GM23338 (cell line): ENCODE data around the gene LRP1B. TPM values are rescaled to one million over a fixed set of nuclear protein-coding genes. Genes with fewer than 3 reads are reported as not detected.

ENCODE experiments used
- ATAC-seq: fragments of 200-7000 bp; cut with Tn5 transposase; 3 replicates; pipeline ENCODE4 v1.9.1; 2020
- DNase-seq: peaks from one replicate; pipeline ENCODE4 v3.0.0-alpha.2; 2015; ENCODE audit warnings: low spot score
- H2AFZ ChIP-seq: fragments of 200-600 bp; sonication (generic); 2 replicates; pipeline ENCODE4 v1.8.0; 2016; ENCODE audit warnings: antibody characterized with exemption, mild to moderate bottlenecking, moderate library complexity
- H3F3A ChIP-seq: fragments of 200-600 bp; sonication (generic); replicated peaks from 2 replicates; pipeline ENCODE4 v1.8.0; 2017; ENCODE audit warnings: antibody characterized with exemption, mixed run types, low read depth
- H3K27ac ChIP-seq: fragments of 200-600 bp; sonication (generic); 2 replicates; pipeline ENCODE4 v1.6.1; 2016; ENCODE audit warnings: low read depth
- H3K27me3 ChIP-seq: fragments of 200-600 bp; sonication (generic); 2 replicates; pipeline ENCODE4 v1.8.0; 2016; ENCODE audit warnings: mild to moderate bottlenecking, mixed run types, moderate library complexity; ENCODE audit not compliant: insufficient read depth
- H3K36me3 ChIP-seq: fragments of 200-600 bp; sonication (generic); 2 replicates; pipeline ENCODE4 v1.8.0; 2016; ENCODE audit warnings: mild to moderate bottlenecking; ENCODE audit not compliant: insufficient read depth
- H3K4me1 ChIP-seq: fragments of 200-600 bp; sonication (generic); 2 replicates; pipeline ENCODE4 v1.8.0; 2016; ENCODE audit warnings: mild to moderate bottlenecking, moderate library complexity; ENCODE audit not compliant: insufficient read depth
- H3K4me2 ChIP-seq: fragments of 200-600 bp; sonication (generic); 2 replicates; pipeline ENCODE4 v1.7.1; 2017; ENCODE audit warnings: mixed run types
- H3K4me3 ChIP-seq: fragments of 200-600 bp; sonication (generic); 2 replicates; pipeline ENCODE4 v1.6.1; 2016; ENCODE audit warnings: mixed run types
- H3K79me2 ChIP-seq: fragments of 200-600 bp; sonication (generic); replicated peaks from 2 replicates; pipeline ENCODE4 v1.8.0; 2017; ENCODE audit warnings: mild to moderate bottlenecking; ENCODE audit not compliant: insufficient read depth
- H3K9me2 ChIP-seq: fragments of 200-600 bp; sonication (generic); 2 replicates; pipeline ENCODE4 v1.8.0; 2017; ENCODE audit not compliant: insufficient read depth
- H4K20me1 ChIP-seq: fragments of 200-600 bp; sonication (generic); replicated peaks from 2 replicates; pipeline ENCODE4 v1.8.0; 2017; ENCODE audit warnings: mild to moderate bottlenecking; ENCODE audit not compliant: insufficient read depth
- H3K27ac Mint-ChIP-seq: 2 replicates; pipeline ENCODE4 v1.8.0; 2020; ENCODE audit warnings: inconsistent platforms, mild to moderate bottlenecking, moderate library complexity, mixed read lengths
- H3K27me3 Mint-ChIP-seq: 3 replicates; pipeline ENCODE4 v1.8.0; 2022; ENCODE audit warnings: low read depth, mild to moderate bottlenecking, moderate library complexity, mixed read lengths, inconsistent platforms; ENCODE audit not compliant: insufficient read depth, poor library complexity
- H3K36me3 Mint-ChIP-seq: 3 replicates; pipeline ENCODE4 v1.8.0; 2021; ENCODE audit warnings: low read depth, mild to moderate bottlenecking, inconsistent platforms, moderate library complexity, mixed read lengths
- H3K4me1 Mint-ChIP-seq: 3 replicates; pipeline ENCODE4 v1.8.0; 2020; ENCODE audit warnings: mild to moderate bottlenecking, inconsistent platforms, mixed read lengths
- H3K4me3 Mint-ChIP-seq: 3 replicates; pipeline ENCODE4 v1.8.0; 2021; ENCODE audit warnings: moderate library complexity, mild to moderate bottlenecking, inconsistent platforms, mixed read lengths
- H3K9me3 Mint-ChIP-seq: 3 replicates; pipeline ENCODE4 v1.8.0; 2020; ENCODE audit warnings: moderate library complexity, mild to moderate bottlenecking, inconsistent platforms, mixed read lengths
- CREB1 ChIP-seq: fragments of 250-450 bp; sonication (Bioruptor Pico); IDR thresholded peaks from 2 replicates; pipeline ENCODE4 v1.5.0; 2020; ENCODE audit warnings: low read depth, mild to moderate bottlenecking, moderate library complexity
- CTCF ChIP-seq, 2 experiments: fragments of 200-600 bp in 1 of 2; sonication (generic) in 1 of 2; conservative IDR thresholded peaks; 2 replicates each; pipeline versions ENCODE4 v1.5.1 to v1.6.1; 2016 to 2017; ENCODE audit warnings: antibody characterized with exemption in 2 of 2, low read depth in 2 of 2, mild to moderate bottlenecking in 2 of 2, moderate library complexity in 1 of 2
- EZH2 ChIP-seq: fragments of 200-600 bp; sonication (generic); IDR thresholded peaks from one replicate; pipeline ENCODE4 v1.8.0; 2017; ENCODE audit warnings: antibody characterized with exemption, mild to moderate bottlenecking, low read depth; ENCODE audit not compliant: unreplicated experiment
- EZH2phosphoT487 ChIP-seq: fragments of 200-600 bp; sonication (generic); IDR thresholded peaks from one replicate; pipeline ENCODE4 v1.8.1; 2018; ENCODE audit warnings: antibody characterized with exemption; ENCODE audit not compliant: unreplicated experiment
- JUNB ChIP-seq: IDR thresholded peaks from one replicate; pipeline ENCODE4 v1.6.1; 2016; ENCODE audit warnings: antibody characterized with exemption; ENCODE audit not compliant: unreplicated experiment
- NANOG ChIP-seq: IDR thresholded peaks from 2 replicates; pipeline ENCODE4 v1.6.1; 2016; ENCODE audit warnings: antibody characterized with exemption, borderline replicate concordance
- POLR2AphosphoS5 ChIP-seq: IDR thresholded peaks from 2 replicates; pipeline ENCODE4 v1.6.1; 2016; ENCODE audit warnings: antibody characterized with exemption, low read depth
- STAT1 ChIP-seq: IDR thresholded peaks from one replicate; pipeline ENCODE4 v1.6.1; 2016; ENCODE audit warnings: antibody characterized with exemption; ENCODE audit not compliant: unreplicated experiment
- ZNF114 ChIP-seq: fragments of 250-450 bp; sonication (Bioruptor Pico); IDR thresholded peaks from 2 replicates; pipeline ENCODE4 v1.5.0; 2020; ENCODE audit warnings: mild to moderate bottlenecking, moderate library complexity
- ZNF331 ChIP-seq: fragments of 250-450 bp; sonication (Bioruptor Pico); IDR thresholded peaks from 2 replicates; pipeline ENCODE4 v1.5.0; 2020; ENCODE audit warnings: low read depth, mild to moderate bottlenecking, moderate library complexity
- polyA plus RNA-seq: library from polyadenylated mRNA; unstranded; fragments of >200 nt; fragmentation: Nextera tagmentation; extraction: Ambion mirVana; gene quantifications from 2 replicates; pipeline ENCODE4 v1.2.1, GENCODE V29; 2016
- total RNA-seq: library from RNA; depleted of rRNA; stranded (reverse); fragments of >200 nt; shearing (Covaris generic); gene quantifications from 2 replicates; pipeline ENCODE4 v1.2.3, GENCODE V29; 2014
- TF ChIP-seq, protein P1 (sequence below): IDR thresholded peaks from one replicate; pipeline ENCODE4 v1.6.1; 2018; ENCODE audit warnings: antibody characterized with exemption; ENCODE audit not compliant: unreplicated experiment
- TF ChIP-seq, protein P2 (sequence below): fragments of 250-450 bp; sonication (Bioruptor Pico); IDR thresholded peaks from 2 replicates; pipeline ENCODE4 v1.5.0; 2020; ENCODE audit warnings: mild to moderate bottlenecking, moderate library complexity
- TF ChIP-seq, protein P3 (sequence below): IDR thresholded peaks from 2 replicates; pipeline ENCODE4 v1.6.1; 2016; ENCODE audit warnings: antibody characterized with exemption

LRP1B gene
- total and polyA plus RNA-seq, 2 experiments from 2014 or later: 0.15 to 0.97 TPM

DNA sequence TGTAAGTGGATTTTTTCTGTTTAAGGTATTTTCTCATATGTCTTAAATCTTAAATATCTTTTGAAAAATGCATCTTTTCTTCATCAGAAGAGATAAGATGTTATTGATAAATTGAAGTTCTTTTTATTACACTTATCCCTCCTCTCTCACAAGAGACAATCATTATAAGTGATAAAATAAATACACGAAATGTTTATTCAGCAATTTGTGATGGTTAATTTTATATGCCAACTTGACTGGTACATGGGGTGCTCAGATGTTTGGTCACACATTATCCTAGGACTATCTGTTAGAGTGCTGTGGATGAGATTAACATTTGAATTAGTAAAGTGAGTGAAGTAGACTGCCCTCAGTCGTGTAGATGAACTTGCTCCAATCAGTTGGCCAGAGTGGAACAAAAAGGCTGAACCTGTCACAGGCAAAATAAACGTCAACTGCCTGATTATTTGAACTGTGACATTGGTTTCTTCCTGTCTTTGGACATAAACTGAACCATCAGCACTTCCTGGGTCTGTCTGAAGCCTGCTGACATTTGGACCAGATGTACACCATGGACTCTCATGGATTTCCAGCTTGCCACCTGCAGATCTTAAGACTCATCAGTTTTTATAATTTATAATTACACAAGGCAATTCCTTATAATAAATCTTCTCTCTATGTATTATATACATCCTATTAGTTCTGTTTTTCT, 1126.7 kb downstream of the LRP1B start:
- Histone ChIP-seq H3F3A (no peaks in the 10 kb centered on the region), H3K27ac (no peak overlapping the region), H3K4me3 (no peak overlapping the region), H2AFZ (no peak overlapping the region), H3K4me2 (no peak overlapping the region), H3K36me3 (no peaks in the 10 kb centered on the region), H4K20me1 (no peaks in the 10 kb centered on the region), H3K4me1 (peaks cover 7% of the 10 kb centered on the region), H3K79me2 (no peaks in the 10 kb centered on the region), H3K9me2 (no peaks in the 10 kb centered on the region), H3K27me3 (no peaks in the 10 kb centered on the region)
- Mint-ChIP-seq H3K9me3 (peaks cover 3% of the 10 kb centered on the region; the same call in 1 of the 3 replicates), H3K27ac (no peak overlapping the region), H3K27me3 (no peaks in the 10 kb centered on the region), H3K4me1 (peaks cover 5% of the 10 kb centered on the region; the same call in 2 of the 3 replicates), H3K36me3 (peaks cover 3% of the 10 kb centered on the region; the same call in 1 of the 3 replicates), H3K4me3 (no peak overlapping the region)
- TF ChIP-seq CTCF (conservative IDR thresholded peaks at IDR 0.05; ENCODE audit: low read depth in 2 of 2) (no peak), NANOG (no peak), EZH2phosphoT487 (no peak), ZNF114 (no peak), POLR2AphosphoS5 (no peak), ZNF331 (CRISPR knock-in tag) (no peak), JUNB (no peak), CREB1 (no peak), STAT1 (no peak), EZH2 (no peak)
- TF ChIP-seq, protein P1, sequence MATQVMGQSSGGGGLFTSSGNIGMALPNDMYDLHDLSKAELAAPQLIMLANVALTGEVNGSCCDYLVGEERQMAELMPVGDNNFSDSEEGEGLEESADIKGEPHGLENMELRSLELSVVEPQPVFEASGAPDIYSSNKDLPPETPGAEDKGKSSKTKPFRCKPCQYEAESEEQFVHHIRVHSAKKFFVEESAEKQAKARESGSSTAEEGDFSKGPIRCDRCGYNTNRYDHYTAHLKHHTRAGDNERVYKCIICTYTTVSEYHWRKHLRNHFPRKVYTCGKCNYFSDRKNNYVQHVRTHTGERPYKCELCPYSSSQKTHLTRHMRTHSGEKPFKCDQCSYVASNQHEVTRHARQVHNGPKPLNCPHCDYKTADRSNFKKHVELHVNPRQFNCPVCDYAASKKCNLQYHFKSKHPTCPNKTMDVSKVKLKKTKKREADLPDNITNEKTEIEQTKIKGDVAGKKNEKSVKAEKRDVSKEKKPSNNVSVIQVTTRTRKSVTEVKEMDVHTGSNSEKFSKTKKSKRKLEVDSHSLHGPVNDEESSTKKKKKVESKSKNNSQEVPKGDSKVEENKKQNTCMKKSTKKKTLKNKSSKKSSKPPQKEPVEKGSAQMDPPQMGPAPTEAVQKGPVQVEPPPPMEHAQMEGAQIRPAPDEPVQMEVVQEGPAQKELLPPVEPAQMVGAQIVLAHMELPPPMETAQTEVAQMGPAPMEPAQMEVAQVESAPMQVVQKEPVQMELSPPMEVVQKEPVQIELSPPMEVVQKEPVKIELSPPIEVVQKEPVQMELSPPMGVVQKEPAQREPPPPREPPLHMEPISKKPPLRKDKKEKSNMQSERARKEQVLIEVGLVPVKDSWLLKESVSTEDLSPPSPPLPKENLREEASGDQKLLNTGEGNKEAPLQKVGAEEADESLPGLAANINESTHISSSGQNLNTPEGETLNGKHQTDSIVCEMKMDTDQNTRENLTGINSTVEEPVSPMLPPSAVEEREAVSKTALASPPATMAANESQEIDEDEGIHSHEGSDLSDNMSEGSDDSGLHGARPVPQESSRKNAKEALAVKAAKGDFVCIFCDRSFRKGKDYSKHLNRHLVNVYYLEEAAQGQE: no peak
- TF ChIP-seq, protein P2, sequence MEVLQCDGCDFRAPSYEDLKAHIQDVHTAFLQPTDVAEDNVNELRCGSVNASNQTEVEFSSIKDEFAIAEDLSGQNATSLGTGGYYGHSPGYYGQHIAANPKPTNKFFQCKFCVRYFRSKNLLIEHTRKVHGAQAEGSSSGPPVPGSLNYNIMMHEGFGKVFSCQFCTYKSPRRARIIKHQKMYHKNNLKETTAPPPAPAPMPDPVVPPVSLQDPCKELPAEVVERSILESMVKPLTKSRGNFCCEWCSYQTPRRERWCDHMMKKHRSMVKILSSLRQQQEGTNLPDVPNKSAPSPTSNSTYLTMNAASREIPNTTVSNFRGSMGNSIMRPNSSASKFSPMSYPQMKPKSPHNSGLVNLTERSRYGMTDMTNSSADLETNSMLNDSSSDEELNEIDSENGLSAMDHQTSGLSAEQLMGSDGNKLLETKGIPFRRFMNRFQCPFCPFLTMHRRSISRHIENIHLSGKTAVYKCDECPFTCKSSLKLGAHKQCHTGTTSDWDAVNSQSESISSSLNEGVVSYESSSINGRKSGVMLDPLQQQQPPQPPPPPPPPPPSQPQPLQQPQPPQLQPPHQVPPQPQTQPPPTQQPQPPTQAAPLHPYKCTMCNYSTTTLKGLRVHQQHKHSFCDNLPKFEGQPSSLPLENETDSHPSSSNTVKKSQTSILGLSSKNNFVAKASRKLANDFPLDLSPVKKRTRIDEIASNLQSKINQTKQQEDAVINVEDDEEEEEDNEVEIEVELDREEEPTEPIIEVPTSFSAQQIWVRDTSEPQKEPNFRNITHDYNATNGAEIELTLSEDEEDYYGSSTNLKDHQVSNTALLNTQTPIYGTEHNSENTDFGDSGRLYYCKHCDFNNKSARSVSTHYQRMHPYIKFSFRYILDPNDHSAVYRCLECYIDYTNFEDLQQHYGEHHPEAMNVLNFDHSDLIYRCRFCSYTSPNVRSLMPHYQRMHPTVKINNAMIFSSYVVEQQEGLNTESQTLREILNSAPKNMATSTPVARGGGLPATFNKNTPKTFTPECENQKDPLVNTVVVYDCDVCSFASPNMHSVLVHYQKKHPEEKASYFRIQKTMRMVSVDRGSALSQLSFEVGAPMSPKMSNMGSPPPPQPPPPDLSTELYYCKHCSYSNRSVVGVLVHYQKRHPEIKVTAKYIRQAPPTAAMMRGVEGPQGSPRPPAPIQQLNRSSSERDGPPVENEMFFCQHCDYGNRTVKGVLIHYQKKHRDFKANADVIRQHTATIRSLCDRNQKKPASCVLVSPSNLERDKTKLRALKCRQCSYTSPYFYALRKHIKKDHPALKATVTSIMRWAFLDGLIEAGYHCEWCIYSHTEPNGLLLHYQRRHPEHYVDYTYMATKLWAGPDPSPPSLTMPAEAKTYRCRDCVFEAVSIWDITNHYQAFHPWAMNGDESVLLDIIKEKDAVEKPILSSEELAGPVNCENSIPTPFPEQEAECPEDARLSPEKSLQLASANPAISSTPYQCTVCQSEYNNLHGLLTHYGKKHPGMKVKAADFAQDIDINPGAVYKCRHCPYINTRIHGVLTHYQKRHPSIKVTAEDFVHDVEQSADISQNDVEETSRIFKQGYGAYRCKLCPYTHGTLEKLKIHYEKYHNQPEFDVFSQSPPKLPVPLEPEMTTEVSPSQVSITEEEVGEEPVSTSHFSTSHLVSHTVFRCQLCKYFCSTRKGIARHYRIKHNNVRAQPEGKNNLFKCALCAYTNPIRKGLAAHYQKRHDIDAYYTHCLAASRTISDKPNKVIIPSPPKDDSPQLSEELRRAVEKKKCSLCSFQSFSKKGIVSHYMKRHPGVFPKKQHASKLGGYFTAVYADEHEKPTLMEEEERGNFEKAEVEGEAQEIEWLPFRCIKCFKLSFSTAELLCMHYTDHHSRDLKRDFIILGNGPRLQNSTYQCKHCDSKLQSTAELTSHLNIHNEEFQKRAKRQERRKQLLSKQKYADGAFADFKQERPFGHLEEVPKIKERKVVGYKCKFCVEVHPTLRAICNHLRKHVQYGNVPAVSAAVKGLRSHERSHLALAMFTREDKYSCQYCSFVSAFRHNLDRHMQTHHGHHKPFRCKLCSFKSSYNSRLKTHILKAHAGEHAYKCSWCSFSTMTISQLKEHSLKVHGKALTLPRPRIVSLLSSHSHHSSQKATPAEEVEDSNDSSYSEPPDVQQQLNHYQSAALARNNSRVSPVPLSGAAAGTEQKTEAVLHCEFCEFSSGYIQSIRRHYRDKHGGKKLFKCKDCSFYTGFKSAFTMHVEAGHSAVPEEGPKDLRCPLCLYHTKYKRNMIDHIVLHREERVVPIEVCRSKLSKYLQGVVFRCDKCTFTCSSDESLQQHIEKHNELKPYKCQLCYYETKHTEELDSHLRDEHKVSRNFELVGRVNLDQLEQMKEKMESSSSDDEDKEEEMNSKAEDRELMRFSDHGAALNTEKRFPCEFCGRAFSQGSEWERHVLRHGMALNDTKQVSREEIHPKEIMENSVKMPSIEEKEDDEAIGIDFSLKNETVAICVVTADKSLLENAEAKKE (CRISPR knock-in tag): no peak
- TF ChIP-seq, protein P3, sequence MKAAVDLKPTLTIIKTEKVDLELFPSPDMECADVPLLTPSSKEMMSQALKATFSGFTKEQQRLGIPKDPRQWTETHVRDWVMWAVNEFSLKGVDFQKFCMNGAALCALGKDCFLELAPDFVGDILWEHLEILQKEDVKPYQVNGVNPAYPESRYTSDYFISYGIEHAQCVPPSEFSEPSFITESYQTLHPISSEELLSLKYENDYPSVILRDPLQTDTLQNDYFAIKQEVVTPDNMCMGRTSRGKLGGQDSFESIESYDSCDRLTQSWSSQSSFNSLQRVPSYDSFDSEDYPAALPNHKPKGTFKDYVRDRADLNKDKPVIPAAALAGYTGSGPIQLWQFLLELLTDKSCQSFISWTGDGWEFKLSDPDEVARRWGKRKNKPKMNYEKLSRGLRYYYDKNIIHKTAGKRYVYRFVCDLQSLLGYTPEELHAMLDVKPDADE: no peak
- ATAC-seq: no peak
- no peak for DNase-seq
